GM20000 (cell line): ENCODE data around the gene COMMD8.

Experiments
- DNase-seq: peaks from one replicate; pipeline ENCODE4 v3.0.0; 2012; ENCODE audit warnings: low spot score
- TF ChIP-seq, protein P1 (sequence below): IDR thresholded peaks from 2 replicates; pipeline ENCODE4 v1.5.1; 2012; ENCODE audit warnings: mild to moderate bottlenecking, control low read depth; ENCODE audit errors: extremely low read depth, missing control alignments

COMMD8 gene

DNA sequence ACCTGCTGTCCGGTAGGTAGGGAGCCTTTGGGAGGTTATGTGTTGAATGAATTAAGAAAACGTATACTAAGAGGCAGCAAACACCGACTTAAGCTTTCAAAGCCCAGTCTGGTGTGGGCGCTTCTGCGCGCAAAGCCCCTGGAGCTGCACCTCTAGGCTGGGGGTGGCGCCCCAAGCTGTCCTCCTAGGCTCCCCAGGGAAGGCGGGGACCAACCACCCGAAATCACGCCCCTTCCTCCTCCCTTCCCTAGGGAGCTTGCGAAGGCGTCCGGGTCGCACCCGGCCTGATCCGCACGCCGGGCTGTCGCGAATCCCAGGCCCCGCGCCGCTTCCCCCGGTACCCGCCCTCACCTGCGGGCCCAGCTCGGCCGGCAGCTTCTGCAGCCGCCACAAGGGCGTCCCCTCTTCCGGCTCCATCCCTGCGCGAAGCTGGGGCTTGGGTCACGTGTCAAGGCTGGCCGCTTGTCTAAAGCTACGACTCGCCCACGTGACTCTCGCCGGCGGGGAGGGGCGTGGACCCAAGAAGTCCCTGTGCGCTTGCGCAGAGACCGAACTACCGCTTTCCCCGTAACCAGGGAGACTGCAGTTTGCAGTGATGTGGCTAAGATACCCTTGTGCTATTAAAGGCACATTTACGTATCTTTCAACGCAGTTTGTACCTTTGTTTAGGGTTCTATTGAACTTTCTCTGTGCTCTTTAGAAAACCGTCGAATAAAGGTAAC is at the start of gene COMMD8:
TSS of gene COMMD8 (minus strand) at position 468 of the 722 bp plus-strand sequence. CDS start at position 417, 51 bp downstream.
- TF ChIP-seq, protein P1, sequence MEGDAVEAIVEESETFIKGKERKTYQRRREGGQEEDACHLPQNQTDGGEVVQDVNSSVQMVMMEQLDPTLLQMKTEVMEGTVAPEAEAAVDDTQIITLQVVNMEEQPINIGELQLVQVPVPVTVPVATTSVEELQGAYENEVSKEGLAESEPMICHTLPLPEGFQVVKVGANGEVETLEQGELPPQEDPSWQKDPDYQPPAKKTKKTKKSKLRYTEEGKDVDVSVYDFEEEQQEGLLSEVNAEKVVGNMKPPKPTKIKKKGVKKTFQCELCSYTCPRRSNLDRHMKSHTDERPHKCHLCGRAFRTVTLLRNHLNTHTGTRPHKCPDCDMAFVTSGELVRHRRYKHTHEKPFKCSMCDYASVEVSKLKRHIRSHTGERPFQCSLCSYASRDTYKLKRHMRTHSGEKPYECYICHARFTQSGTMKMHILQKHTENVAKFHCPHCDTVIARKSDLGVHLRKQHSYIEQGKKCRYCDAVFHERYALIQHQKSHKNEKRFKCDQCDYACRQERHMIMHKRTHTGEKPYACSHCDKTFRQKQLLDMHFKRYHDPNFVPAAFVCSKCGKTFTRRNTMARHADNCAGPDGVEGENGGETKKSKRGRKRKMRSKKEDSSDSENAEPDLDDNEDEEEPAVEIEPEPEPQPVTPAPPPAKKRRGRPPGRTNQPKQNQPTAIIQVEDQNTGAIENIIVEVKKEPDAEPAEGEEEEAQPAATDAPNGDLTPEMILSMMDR, result no peak
- peak; percentile 94 for DNase-seq

DNA sequence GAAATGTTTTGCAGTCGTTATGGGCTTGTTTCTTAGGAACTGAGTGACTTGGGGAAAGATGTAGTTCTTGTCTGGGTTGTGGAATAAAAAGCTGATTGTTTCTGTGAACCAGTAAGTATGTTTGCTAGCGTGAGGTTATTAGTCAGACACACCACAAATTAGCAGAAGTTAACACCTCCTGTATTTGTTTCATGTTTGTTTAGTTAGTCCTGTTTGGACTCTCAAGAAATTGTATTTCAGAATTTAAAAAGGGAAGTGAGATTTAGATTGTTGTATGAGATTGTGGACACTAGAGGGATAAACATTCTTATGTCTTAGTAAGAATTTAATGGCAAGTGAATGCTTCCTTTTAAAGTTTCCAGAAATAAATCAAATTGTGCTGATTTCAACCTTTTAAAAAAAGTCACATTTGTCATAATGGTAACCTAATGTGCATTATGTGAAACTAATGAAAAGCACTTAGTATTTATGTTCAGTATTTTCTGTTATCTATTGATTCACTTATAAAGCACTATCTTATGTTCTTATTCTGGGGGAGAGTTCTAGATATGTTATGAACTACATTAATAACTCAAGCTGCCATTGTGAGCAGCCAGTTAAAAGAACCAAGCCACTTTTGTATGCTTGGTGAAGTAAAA is 47.1 kb upstream of the COMMD8 start:
- peak; percentile 50 for DNase-seq
- TF ChIP-seq, protein P1, result no peak

DNA sequence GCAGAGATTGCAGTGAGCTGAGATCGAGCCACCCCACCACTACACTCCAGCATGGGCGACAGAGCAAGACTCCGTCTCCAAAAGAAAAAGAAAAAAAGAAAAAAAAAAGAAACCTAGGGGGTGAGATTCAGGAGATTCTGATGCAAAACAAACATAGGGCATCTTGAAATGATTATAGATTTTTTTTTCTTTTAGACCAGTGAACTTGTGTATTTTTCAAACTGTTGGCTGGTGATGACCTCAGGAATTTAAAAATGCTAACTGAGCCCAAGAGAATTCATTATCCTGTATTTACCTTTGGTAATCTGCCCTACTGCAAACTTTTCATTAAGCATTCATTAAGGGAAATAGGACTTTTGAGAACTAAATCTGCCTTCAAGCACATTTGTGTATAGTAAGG is 42.2 kb upstream of the COMMD8 start:
- DNase-seq, result no peak

DNA sequence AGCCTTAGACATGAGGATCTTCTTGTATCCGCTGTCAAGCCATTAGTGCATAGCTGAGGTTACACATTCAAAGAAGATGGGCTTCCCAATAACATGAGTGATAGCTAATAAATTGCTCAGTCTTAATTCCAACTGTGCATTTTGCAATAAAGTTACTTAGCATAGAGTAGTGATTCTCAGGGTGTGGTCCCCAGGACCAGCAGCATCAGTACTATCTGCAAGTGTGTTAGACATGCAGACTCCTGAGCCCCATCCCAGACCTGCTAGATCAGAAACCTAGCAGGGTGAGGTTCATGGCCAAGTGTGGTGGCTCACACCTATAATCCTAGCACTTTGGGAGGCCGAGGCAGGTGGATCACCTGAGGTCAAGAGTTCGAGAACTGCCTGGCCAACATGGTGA is 41.6 kb upstream of the COMMD8 start:
- DNase-seq, result no peak
- TF ChIP-seq, protein P1, result no peak

More for the DNA sequence above, 42.2 kb upstream of the COMMD8 start:
- TF ChIP-seq, protein P1, result no peak

- TF ChIP-seq, protein P1, result no peak
- DNase-seq, result no peak
These were observed 37.3 kb upstream of the COMMD8 start for GRCh38 chr4:47500776-47501175.

DNA sequence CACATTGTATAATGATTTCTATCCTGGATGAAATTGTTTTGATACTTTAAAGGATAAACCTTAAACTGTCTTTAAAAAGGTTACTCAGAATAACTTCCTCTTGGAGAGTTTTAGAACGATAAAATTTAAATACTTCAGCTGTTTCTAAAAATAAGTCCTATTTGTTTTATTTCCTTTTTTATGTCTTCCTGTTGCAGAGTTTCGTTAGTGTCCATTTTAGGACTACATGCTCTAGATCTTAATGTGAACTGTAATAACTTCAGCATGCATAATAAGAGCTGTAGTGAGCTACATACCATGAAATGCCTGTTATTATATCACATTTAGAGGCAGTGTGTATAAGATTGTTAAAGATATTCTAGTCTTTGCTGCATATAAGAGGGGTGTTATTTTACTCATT is 36.2 kb upstream of the COMMD8 start:
- DNase-seq, result no peak
- TF ChIP-seq, protein P1, result no peak

- TF ChIP-seq, protein P1, result no peak
- no peak for DNase-seq
These were observed 35.4 kb upstream of the COMMD8 start for GRCh38 chr4:47498899-47499298.
